NCI-H345 treated with DMSO at 0.1 percent for 48 hours (cell line): ENCODE results near the gene VRK2.
"Not testable (repeated sequence)": the region's sequence is repeated elsewhere in the genome, so short reads cannot be mapped to it uniquely, and the experiment has no call there.

Source experiments
- DNase-seq: peaks from one replicate; lab custom pipeline; 2025; ENCODE audit not compliant: unreplicated experiment; lab: John Stamatoyannopoulos, UW

VRK2 gene

DNA sequence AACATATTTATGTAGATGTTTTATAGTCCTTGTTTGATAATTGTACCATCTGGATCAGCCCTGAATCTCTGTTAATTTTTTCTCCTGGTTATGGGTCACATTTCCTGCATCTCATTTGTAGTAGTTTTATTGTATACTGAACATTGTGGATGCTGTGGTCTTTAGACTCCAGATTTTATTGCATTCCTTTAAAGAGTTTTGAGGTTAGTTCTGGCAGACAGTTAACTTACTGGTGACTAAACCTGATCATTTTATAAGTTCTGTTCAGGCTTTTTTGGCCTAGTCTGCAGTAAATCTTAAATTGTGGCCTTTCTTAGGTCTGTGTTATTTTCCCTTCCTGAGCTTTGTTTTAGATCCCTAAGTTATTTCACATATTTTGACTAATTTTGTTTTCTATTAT is 110.2 kb downstream of the VRK2 start:
- DNase-seq = no peak

DNA sequence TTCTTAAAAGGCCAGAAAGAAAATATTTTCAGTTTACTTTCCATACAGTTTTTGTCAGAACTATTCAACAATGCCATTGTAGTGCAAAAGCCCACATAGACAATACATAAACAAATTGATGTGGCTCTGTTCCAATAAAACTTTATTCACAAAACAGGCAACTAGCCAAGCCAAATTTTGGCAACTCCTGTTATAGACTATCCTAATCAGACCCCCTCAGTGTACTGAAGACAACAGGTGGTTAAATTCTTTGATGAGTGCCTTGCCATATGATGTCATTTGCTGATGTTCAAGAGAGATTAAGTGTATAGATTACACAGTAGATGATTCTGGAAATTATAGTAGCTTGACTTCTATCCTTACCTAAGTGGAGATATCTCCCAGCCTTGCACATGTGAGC is 111.1 kb downstream of the VRK2 start:
- DNase-seq = no peak

DNA sequence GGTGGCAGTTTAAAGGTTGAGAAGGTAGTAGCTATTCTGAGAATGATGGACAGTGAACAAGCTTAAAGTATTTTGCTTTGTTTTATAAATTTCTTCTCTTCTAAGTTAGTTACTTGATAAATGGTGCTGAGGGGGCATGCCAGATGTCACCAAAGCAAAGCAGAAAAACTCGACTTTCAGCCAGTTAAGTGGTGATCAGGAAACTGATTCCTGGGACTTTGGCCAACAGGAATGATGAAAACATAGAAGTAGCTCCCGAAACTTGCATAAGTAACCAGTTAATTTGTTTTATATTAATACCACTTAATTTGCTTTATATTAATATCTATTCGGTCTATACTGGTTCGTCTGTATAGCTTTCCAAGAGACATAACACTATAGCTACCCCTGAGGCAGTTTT is 111.9 kb downstream of the VRK2 start:
- DNase-seq = no peak

DNA sequence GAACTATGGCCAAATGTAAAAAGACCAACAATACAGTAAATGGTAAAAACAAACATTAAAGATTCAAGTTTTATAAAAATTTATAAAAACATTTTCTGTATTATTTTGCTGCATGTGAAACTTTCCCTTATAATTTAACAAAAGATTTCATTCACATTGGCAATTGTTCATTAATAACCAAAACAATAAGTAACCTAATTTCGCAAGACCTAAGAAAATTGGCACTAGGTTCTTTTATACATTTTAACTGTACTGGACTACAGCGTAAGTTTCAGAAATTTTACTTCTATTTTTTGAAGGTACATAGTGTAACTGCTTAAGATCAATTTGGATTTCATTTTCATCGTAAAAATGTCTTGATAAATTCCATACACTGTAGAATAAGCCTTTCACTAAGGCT is 117.3 kb downstream of the VRK2 start:
- no peak for DNase-seq

DNA sequence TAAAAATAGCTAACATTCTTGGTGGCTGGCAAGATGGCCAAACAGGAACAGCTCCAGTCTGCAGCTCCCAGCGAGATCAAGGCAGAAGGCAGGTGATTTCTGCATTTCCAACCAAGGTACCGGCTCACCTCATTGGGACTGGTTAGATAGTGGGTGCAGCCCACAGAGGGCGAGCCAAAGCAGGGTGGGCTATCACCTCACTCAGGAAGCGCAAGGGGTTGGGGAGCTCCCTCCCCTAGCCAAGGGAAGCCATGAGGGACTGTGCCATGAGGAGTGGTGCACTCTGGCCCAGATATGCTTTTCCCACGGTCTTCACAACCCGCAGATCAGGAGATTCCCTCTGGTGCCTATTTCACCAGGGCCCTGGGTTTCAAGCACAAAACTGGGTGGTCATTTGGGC is 121.5 kb downstream of the VRK2 start:
- not testable (repeated sequence) for DNase-seq

DNA sequence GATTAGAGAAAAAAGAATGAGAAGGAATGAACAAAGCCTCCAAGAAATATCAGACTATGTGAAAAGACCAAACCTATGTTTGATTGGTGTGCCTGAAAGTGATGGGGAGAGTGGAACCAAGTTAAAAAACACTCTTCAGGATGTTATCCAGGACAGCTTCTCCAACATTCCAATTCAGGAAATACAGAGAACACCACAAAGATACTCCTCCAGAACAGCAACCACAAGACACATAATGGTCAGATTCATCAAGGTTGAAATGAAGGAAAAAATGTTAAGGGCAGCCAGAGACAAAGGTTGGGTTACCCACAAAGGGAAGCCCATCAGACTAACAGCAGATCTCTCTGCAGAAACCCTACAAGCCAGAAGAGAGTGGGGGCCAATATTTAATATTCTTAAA is 123.2 kb downstream of the VRK2 start:
- not testable (repeated sequence) for DNase-seq

DNA sequence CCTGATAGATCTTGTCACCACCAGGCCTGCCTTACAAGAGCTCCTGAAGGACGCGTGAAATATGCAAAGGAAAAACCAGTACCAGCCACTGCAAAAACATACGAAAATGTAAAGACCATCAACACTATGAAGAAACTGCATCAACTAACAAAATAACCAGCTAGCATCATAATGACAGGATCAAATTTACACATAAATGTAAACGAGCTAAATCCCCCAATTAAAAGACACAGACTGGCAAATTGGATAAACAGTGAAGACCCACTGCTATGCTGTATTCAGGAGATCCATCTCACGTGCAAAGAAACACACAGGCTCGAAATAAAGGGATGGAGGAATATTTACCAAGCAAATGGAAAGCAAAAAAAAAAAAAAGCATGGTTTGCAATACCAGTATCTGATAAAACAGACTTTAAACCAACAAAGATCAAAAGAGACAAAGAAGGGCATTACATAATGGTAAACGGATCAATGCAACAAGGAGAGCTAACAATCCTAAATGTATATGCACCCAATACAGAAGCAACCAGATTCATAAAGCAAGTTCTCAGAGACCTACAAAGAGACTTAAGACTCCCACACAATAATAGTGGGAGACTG is 123.8 kb downstream of the VRK2 start:
- DNase-seq = not testable (repeated sequence)

DNA sequence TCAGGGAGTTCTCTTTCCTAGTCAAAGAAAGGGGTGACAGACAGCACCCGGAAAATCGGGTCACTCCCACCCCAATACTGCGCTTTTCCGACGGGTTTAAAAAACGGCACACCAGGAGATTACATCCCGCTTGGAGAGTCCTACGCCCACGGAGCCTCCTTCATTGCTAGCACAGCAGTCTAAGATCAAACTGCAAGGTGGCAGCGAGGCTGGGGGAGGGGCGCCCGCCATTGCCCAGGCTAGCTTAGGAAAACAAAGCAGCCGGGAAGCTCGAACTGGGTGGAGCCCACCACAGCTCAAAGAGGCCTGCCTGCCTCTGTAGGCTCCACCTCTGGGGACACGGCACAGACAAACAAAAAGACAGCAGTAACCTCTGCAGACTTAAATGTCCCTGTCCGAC is 125.2 kb downstream of the VRK2 start:
- DNase-seq = not testable (repeated sequence)

GRCh38 chr2:58177187-58177586 is 130.6 kb downstream of the VRK2 start:
- DNase-seq = not testable (repeated sequence)

DNA sequence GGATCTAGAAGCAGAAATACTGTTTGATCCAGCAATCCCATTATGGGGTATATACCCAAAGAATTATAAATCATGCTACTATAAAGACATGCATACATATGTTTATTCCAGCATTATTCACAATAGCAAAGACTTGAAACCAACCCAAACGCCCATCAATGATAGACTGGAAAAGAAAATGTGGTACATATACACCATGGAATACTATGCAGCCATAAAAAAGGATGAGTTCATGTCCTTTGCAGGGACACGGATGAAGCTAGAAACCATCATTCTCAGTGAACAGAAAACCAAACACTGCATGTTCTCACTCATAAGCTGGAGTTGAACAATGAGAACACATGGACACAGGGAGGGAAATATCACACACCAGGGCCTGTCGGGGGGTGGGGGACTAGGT is 133.6 kb downstream of the VRK2 start:
- DNase-seq = not testable (repeated sequence)

GRCh38 chr2:58180635-58181034 is 134.0 kb downstream of the VRK2 start:
- DNase-seq = no peak

DNA sequence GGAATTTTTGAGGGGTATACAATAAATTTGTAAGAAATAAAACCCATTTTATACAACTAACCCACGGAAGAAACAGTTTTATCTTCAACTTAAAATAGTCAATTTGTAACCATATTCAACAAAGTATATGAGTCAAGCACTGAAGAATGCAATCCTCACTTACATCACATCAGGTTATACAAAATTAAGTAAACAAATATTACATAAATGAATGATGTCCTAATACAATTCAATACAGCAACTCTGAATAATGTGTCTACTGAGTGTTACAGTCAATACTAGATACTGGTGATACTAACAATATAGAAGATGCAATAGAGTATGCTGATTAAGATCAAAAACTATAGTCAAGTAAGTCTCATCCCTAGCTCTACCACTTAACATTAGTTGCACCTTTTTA is 135.9 kb downstream of the VRK2 start:
- DNase-seq = no peak

- no peak for DNase-seq
These were observed 139.9 kb downstream of the VRK2 start for GRCh38 chr2:58186501-58186900.

- not testable (repeated sequence) for DNase-seq
These were observed 140.4 kb downstream of the VRK2 start for GRCh38 chr2:58187022-58187421.

DNA sequence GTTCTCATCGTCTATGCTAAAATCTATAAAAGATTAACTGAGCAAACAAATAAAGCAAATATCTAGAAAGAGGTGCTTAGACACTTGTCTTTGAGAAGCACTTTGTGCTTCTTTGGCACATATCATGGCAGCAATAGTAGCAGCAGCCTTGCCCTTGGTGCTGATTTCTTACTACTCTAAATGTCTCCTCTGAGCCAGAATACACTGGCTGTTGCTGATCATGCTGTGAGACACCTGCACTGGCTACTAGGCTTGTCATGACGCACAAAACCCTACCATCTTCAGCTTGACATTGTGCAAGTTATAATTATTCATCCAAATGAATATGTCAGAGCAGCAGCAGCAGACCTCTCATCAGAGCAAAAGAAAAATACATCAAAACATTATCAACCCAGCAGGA is 147.9 kb downstream of the VRK2 start:
- no peak for DNase-seq

- no peak for DNase-seq
These were observed 149.1 kb downstream of the VRK2 start for GRCh38 chr2:58195662-58196061.

- DNase-seq = no peak
These were observed 151.3 kb downstream of the VRK2 start for GRCh38 chr2:58197894-58198293.

GRCh38 chr2:58202404-58202803 is 155.8 kb downstream of the VRK2 start:
- no peak for DNase-seq

- DNase-seq = no peak
These were observed 156.4 kb downstream of the VRK2 start for GRCh38 chr2:58203018-58203417.

DNA sequence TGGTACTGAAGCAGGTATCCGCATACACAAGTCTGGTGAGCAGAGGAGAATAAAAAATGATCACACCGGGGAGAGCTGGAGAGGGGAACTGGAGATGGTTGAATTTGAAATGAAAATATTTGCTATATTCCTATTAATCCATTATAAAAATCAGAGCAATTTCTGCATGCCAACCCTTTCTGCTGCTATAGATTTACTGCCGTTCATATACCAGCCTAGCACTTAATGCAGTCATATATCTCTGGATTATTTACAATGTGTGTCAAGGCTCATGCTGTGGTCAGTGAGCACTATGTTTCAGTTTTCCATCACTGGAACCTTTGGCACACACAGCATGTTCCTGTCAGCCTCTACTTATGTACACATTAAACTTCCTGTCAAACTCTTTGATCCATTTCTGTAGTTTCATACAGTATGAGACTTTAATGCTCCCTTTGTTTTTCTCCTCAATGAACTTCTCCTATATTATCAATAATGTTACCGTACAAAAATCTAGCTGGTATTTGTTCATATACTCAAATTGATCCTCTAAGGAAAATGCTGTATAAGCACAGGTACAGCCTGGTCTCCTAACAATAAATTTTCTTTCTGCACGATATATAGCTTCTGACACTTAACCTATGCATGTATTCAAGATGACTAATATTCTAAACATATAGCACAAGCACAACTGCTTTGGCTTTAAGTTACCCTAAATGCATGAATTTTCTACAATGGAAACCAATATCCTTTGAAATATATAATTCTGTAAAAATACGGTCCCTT is 157.8 kb downstream of the VRK2 start:
- no peak for DNase-seq

DNA sequence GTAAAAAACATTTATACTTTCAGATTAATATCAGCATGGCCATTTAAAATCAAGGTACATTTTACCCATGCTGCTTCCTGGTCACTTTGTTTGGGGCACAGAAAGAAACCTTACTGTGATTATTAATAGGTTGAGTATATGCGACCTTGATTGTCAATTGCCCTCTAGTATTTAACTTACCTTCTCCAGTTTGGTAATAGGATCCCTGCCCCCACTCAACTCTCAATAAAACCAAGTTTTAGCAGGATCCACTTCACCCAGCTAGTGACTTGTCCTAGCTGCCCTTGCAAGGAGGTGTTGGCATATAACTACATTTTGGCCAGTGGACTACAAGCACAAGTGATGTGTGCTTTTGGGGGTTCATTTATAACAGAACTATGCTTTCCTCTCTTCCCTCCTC is 160.2 kb downstream of the VRK2 start:
- DNase-seq = no peak

DNA sequence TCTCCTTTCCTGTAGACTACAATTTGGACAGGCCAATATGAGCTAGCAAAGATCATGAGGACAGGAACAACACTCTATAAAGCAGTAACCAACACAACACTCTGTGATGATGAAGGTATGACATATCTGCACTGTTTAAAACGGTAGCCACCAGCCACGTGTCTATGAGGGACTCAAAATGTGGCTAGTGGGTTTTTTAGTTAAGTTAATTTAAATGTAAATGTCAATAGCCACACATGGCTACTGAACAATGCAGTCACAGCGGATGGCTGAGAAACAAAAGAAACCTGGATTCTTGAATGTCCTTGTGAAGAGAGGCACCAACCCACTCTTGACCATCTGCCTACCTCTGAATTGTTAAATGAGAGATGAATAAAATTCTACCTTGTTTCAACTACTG is 160.6 kb downstream of the VRK2 start:
- DNase-seq = no peak
